ENCODE data around the gene WIPF3. TPM values are rescaled to one million over a fixed set of nuclear protein-coding genes. Genes with fewer than 3 reads are reported as not detected.

WIPF3 gene
- total RNA-seq, 2 experiments from 2014 or later = not detected

DNA sequence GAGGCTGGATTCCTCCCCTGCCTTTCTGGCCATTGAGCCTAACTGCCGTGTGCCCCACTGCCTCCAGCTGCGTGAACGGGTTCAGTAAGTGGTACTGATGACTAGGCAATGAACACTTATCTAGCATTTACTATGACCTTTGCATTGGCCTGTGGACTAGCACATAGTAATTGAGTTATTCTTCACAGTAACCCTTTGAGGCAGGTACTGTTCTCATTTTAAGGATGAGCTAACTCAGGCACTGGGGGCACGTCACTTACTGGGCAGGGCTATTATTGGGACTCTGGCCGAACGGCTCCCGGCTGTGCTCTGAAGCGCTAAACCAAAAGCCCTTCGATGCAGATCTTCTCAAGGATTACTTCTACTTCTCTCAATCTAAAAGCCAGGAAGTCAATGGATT is 38.3 kb downstream of the WIPF3 start:
- H3K27me3 Mint-ChIP-seq = peaks cover 5% of the 10 kb centered on the region
- intact Hi-C loops (cut with micrococcal nuclease) = no loop called here
- TF ChIP-seq, protein P1, sequence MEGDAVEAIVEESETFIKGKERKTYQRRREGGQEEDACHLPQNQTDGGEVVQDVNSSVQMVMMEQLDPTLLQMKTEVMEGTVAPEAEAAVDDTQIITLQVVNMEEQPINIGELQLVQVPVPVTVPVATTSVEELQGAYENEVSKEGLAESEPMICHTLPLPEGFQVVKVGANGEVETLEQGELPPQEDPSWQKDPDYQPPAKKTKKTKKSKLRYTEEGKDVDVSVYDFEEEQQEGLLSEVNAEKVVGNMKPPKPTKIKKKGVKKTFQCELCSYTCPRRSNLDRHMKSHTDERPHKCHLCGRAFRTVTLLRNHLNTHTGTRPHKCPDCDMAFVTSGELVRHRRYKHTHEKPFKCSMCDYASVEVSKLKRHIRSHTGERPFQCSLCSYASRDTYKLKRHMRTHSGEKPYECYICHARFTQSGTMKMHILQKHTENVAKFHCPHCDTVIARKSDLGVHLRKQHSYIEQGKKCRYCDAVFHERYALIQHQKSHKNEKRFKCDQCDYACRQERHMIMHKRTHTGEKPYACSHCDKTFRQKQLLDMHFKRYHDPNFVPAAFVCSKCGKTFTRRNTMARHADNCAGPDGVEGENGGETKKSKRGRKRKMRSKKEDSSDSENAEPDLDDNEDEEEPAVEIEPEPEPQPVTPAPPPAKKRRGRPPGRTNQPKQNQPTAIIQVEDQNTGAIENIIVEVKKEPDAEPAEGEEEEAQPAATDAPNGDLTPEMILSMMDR (IDR thresholded peaks at IDR 0.05) = no peak
- H3K4me1 Mint-ChIP-seq (ENCODE audit: low read depth) = no peaks in the 10 kb centered on the region
- ChIA-PET POLR2A (no interaction called here), CTCF (no interaction called here)
- H3K9me3 Mint-ChIP-seq = no peaks in the 10 kb centered on the region
- no peak for DNase-seq
- no peak for ATAC-seq
- H3K27ac Mint-ChIP-seq = no peak overlapping the region
- H3K36me3 Mint-ChIP-seq (ENCODE audit: low read depth) = no peaks in the 10 kb centered on the region
- H3K4me3 Mint-ChIP-seq = no peak overlapping the region

DNA sequence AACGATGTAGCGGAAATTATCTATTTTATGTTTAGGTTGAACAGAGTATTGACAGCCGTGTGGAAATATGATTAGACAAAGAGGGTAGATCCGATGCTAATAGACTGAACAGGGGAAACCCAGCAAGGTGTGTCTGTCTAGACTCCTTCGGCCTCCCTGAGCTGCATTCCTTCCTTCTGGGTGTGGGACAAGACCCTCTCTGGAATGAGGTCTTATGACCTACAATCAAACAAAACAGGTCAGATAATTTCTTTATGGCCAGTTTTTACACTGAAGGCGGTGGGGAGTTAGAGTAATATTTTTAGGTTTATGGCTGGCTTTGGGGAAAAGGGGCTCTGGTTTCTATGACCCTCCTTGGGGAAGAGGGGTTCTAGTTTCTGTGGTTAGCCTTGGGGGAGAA is 41.2 kb downstream of the WIPF3 start:
- no peaks in the 10 kb centered on the region for H3K36me3 Mint-ChIP-seq (ENCODE audit: low read depth)
- ChIA-PET POLR2A (no interaction called here), CTCF (interaction anchor here (1.8 kb wide), 1 partner anchor 10 kb away, joined by 4 read pairs; no protein-coding TSS in a partner anchor)
- TF ChIP-seq, protein P1 (IDR thresholded peaks at IDR 0.05) = no peak
- H3K9me3 Mint-ChIP-seq = no peaks in the 10 kb centered on the region
- H3K4me1 Mint-ChIP-seq (ENCODE audit: low read depth) = no peaks in the 10 kb centered on the region
- no peak overlapping the region for H3K4me3 Mint-ChIP-seq
- no peak overlapping the region for H3K27ac Mint-ChIP-seq
- ATAC-seq = no peak
- intact Hi-C loops (cut with micrococcal nuclease) = no loop called here
- DNase-seq = no peak
- peaks cover 5% of the 10 kb centered on the region for H3K27me3 Mint-ChIP-seq

DNA sequence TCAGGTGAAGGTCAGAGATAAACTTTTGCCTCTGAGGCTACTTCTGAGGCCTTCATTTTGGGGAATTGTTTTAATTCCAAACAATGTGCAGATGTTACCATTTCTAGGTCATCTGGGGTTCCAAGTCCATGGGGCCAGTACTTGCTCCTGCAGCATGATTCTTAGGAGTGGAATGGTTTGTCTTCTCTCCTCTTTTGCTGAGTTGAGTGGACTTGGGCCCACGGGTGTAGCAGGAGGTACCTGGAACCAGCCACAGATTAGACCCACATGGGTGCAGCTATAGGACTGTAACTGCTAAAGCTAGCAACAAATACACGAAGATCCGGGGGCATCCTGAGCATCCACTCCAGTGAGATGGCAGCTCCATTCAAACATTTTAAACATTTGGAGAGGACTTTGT is 41.6 kb downstream of the WIPF3 start:
- Mint-ChIP-seq H3K36me3 (ENCODE audit: low read depth) (no peaks in the 10 kb centered on the region), H3K9me3 (no peaks in the 10 kb centered on the region), H3K27me3 (peaks cover 5% of the 10 kb centered on the region), H3K4me1 (ENCODE audit: low read depth) (no peaks in the 10 kb centered on the region), H3K27ac (no peak overlapping the region), H3K4me3 (no peak overlapping the region)
- no peak for DNase-seq
- intact Hi-C loops (cut with micrococcal nuclease) = no loop called here
- CTCF ChIA-PET = interaction anchor here (1.6 to 1.8 kb wide), 2 partner anchors 9 to 73 kb away, joined by 4 to 5 read pairs; no protein-coding TSS in a partner anchor
- no peak for ATAC-seq
- TF ChIP-seq, protein P1 (IDR thresholded peaks at IDR 0.05) = no peak
- POLR2A ChIA-PET = no interaction called here

DNA sequence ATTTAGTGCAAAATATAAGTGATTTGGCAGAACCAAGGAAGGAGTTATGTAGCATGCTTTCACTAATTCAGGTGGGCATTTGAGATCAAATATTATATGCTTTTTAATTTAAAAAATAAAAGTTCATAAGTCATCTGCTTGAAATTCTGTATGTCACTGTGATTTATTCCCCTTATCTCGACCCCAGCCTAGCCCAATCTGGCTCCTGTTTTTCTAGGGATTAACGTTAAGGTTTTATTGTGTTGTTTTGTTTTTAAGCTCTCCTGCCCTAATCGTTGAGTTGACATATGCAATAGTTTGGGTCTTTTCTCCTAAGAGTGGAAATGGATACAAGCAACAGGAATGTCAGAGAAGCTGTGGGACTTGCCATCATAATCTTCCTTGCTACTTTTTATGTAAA is 42.6 kb downstream of the WIPF3 start:
- no peak overlapping the region for H3K4me3 Mint-ChIP-seq
- H3K27me3 Mint-ChIP-seq = peaks cover 5% of the 10 kb centered on the region
- H3K4me1 Mint-ChIP-seq (ENCODE audit: low read depth) = no peaks in the 10 kb centered on the region
- no peaks in the 10 kb centered on the region for H3K9me3 Mint-ChIP-seq
- TF ChIP-seq, protein P1 (IDR thresholded peaks at IDR 0.05) = no peak
- CTCF ChIA-PET = interaction anchor here (1.6 to 1.8 kb wide), 2 partner anchors 8 to 72 kb away, joined by 4 to 5 read pairs; no protein-coding TSS in a partner anchor
- POLR2A ChIA-PET = no interaction called here
- no peaks in the 10 kb centered on the region for H3K36me3 Mint-ChIP-seq (ENCODE audit: low read depth)
- H3K27ac Mint-ChIP-seq = no peak overlapping the region
- DNase-seq (no peak), ATAC-seq (no peak)
- intact Hi-C loops (cut with micrococcal nuclease) = no loop called here

DNA sequence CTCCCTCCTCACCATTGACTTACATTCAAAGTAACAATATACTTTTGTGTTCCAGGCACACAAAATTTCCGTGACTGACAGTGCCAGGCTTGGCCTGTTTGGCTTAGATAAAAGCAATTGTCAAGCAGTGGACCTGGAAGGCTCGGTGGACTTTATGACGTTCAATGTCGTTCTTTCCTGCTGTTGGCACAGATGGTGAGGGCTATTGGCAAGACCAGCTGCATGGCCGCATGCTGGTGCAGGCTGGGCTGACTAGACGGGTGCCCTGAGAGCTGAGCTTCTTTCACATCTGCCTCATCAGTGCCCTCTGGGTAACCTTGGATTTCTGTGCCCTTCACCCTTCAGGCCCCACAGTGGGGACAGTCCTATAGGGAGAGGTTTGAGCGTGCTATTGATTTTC is 45.2 kb downstream of the WIPF3 start:
- CTCF ChIA-PET = no interaction called here
- intact Hi-C loops (cut with micrococcal nuclease) = no loop called here
- H3K9me3 Mint-ChIP-seq = no peaks in the 10 kb centered on the region

More for the DNA sequence above, 45.2 kb downstream of the WIPF3 start:
- POLR2A ChIA-PET = no interaction called here
- TF ChIP-seq, protein P1 (IDR thresholded peaks at IDR 0.05) = no peak
- Mint-ChIP-seq H3K27me3 (peaks cover 1% of the 10 kb centered on the region), H3K4me3 (no peak overlapping the region), H3K27ac (no peak overlapping the region), H3K4me1 (ENCODE audit: low read depth) (no peaks in the 10 kb centered on the region), H3K36me3 (ENCODE audit: low read depth) (no peaks in the 10 kb centered on the region)
- no peak for ATAC-seq
- no peak for DNase-seq
